ENCODE data around the gene CROCC2. TPM values are rescaled to one million over a fixed set of nuclear protein-coding genes. Genes with fewer than 3 reads are reported as not detected.

The CROCC2 gene
- total RNA-seq, 4 donors from 2014 or later: 0.07 TPM; not detected in 3

GRCh38 chr2:240935103-240935876, 29.2 kb downstream of the CROCC2 start:
- no peaks in the 10 kb centered on the region for H3K4me1 ChIP-seq
- H3K27ac ChIP-seq: no peak overlapping the region
- intact Hi-C loops (cut with DNase I; ENCODE audit: low total_unique reads): no loop called here
- in situ Hi-C loops (cut with MboI; ENCODE audit: low sequenced_read_pairs in 4 of 4): no loop called here
- peaks cover 0 to 5% (median 0%) of the 10 kb centered on the region in 3 donors for H3K9me3 ChIP-seq
- no peaks in the 10 kb centered on the region for H3K36me3 ChIP-seq
- TF ChIP-seq POLR2A (IDR thresholded peaks at IDR 0.05): no peak
- TF ChIP-seq, protein P1, sequence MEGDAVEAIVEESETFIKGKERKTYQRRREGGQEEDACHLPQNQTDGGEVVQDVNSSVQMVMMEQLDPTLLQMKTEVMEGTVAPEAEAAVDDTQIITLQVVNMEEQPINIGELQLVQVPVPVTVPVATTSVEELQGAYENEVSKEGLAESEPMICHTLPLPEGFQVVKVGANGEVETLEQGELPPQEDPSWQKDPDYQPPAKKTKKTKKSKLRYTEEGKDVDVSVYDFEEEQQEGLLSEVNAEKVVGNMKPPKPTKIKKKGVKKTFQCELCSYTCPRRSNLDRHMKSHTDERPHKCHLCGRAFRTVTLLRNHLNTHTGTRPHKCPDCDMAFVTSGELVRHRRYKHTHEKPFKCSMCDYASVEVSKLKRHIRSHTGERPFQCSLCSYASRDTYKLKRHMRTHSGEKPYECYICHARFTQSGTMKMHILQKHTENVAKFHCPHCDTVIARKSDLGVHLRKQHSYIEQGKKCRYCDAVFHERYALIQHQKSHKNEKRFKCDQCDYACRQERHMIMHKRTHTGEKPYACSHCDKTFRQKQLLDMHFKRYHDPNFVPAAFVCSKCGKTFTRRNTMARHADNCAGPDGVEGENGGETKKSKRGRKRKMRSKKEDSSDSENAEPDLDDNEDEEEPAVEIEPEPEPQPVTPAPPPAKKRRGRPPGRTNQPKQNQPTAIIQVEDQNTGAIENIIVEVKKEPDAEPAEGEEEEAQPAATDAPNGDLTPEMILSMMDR (IDR thresholded peaks at IDR 0.05 in 4 of 5, conservative IDR thresholded peaks at IDR 0.05 in 1 of 5): no peak
- H3K27me3 ChIP-seq: peaks cover 8 to 33% (median 13%) of the 10 kb centered on the region in 3 donors
- H3K4me3 ChIP-seq: no peak overlapping the region
- ATAC-seq (no peak), DNase-seq (peak in 1 of 2 donors; percentile 9)

- in situ Hi-C loops (cut with MboI; ENCODE audit: low sequenced_read_pairs in 4 of 4): no loop called here
- TF ChIP-seq, protein P1 (IDR thresholded peaks at IDR 0.05 in 4 of 5, conservative IDR thresholded peaks at IDR 0.05 in 1 of 5): no peak
- no peak for TF ChIP-seq POLR2A (IDR thresholded peaks at IDR 0.05)
- no peaks in the 10 kb centered on the region for H3K36me3 ChIP-seq
- intact Hi-C loops (cut with DNase I; ENCODE audit: low total_unique reads): no loop called here
- H3K4me1 ChIP-seq: no peaks in the 10 kb centered on the region
- peaks cover 8 to 33% (median 13%) of the 10 kb centered on the region in 3 donors for H3K27me3 ChIP-seq
- no peak overlapping the region for H3K27ac ChIP-seq
- ATAC-seq (no peak), DNase-seq (no peak)
- H3K9me3 ChIP-seq: peaks cover 0 to 5% (median 0%) of the 10 kb centered on the region in 3 donors
- H3K4me3 ChIP-seq: no peak overlapping the region
Measured at GRCh38 chr2:240936106-240936505, 30.0 kb downstream of the CROCC2 start.

DNA sequence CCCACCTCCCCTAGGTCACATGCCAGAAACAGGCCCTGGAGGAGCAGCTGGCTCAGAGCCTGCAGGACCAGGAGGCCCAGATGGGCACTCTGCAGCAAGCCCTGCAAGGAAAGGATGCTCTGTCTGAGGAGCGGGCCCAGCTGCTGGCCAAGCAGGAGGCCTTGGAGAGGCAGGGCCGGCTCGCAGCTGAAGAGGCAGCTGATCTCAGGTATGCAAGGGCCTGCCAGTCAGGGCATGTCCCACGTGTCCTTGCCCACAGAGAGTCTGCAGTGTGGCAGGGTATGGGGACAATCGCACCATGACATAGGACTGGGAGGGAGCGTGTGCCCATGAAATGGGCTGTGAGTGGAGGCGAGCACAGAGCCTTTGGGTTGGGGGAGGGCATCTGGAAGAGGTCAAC, 39.9 kb downstream of the CROCC2 start:
- intact Hi-C loops (cut with DNase I; ENCODE audit: low total_unique reads) (no loop called here), in situ Hi-C loops (cut with MboI; ENCODE audit: low sequenced_read_pairs in 4 of 4) (no loop called here)
- no peaks in the 10 kb centered on the region for H3K9me3 ChIP-seq
- H3K36me3 ChIP-seq: no peaks in the 10 kb centered on the region
- H3K4me1 ChIP-seq: no peaks in the 10 kb centered on the region
- H3K27ac ChIP-seq: no peak overlapping the region
- peak in 1 of 2 donors; percentile 6 for DNase-seq
- H3K27me3 ChIP-seq: no peaks in the 10 kb centered on the region
- H3K4me3 ChIP-seq: no peak overlapping the region
- TF ChIP-seq, protein P1 (IDR thresholded peaks at IDR 0.05 in 4 of 5, conservative IDR thresholded peaks at IDR 0.05 in 1 of 5): no peak
- TF ChIP-seq POLR2A (IDR thresholded peaks at IDR 0.05): no peak
- ATAC-seq: no peak

DNA sequence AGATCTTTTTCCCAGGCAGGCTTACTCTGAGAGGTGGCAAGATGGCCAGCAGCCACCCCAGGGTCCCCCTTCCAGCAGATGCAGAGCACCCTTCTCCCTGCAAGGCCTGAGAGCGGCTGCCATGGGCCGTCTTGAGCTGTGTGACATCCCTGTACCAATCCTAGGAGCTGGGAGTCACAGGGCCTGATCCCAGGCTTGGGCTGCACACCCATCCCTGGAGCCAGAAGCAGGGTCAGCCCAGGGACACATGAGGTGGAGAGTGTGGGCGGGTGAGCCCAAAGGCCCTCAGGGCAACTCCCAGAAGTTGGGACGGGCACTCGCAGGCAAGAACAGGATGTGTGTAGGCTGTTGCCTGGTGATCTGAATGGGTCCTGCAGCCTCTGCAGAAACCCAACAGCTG, 40.5 kb downstream of the CROCC2 start:
- Histone ChIP-seq H3K9me3 (no peaks in the 10 kb centered on the region), H3K36me3 (no peaks in the 10 kb centered on the region), H3K4me1 (no peaks in the 10 kb centered on the region), H3K27me3 (no peaks in the 10 kb centered on the region), H3K4me3 (no peak overlapping the region), H3K27ac (no peak overlapping the region)
- no peak for TF ChIP-seq POLR2A (IDR thresholded peaks at IDR 0.05)
- TF ChIP-seq, protein P1 (IDR thresholded peaks at IDR 0.05 in 4 of 5, conservative IDR thresholded peaks at IDR 0.05 in 1 of 5): no peak
- in situ Hi-C loops (cut with MboI; ENCODE audit: low sequenced_read_pairs in 4 of 4): no loop called here
- intact Hi-C loops (cut with DNase I; ENCODE audit: low total_unique reads): no loop called here
- DNase-seq (no peak), ATAC-seq (no peak)
